ENCODE results near the gene GALNT10. TPM values are rescaled to one million over a fixed set of nuclear protein-coding genes. Genes with fewer than 3 reads are reported as not detected.

The GALNT10 gene
- total and polyA plus RNA-seq, 2 donors (not counting 1 experiment from before 2014, with no cell fraction given): 18.3 to 35.8 TPM

DNA sequence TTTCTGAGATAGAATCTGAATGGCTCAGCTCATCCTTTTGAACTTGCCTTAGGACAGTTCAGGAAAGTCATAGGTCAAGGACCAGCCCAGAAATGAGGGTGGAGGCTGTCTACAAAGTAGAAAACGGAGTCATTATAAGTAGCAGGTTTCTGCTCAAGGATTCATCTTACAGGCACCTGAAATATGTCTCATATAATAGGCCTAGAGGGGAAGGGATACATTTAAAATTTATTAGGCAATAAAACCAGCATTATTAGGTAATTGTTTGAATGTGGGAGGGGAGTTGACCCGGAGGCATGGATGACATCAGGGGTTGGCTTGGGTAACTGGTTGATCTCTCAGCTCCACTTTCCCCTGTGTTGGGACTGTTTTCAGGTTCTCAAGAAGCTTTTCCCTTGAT is 11.9 kb upstream of the GALNT10 start:
- TF ChIP-seq EZH2 (IDR thresholded peaks at IDR 0.05; ENCODE audit: low read length, missing control alignments) (no peak), CTCF (conservative IDR thresholded peaks at IDR 0.05 in 1 of 2, IDR thresholded peaks at IDR 0.05 in 1 of 2; ENCODE audit: low read depth in 1 of 2, low read length in 2 of 2) (no peak)

DNA sequence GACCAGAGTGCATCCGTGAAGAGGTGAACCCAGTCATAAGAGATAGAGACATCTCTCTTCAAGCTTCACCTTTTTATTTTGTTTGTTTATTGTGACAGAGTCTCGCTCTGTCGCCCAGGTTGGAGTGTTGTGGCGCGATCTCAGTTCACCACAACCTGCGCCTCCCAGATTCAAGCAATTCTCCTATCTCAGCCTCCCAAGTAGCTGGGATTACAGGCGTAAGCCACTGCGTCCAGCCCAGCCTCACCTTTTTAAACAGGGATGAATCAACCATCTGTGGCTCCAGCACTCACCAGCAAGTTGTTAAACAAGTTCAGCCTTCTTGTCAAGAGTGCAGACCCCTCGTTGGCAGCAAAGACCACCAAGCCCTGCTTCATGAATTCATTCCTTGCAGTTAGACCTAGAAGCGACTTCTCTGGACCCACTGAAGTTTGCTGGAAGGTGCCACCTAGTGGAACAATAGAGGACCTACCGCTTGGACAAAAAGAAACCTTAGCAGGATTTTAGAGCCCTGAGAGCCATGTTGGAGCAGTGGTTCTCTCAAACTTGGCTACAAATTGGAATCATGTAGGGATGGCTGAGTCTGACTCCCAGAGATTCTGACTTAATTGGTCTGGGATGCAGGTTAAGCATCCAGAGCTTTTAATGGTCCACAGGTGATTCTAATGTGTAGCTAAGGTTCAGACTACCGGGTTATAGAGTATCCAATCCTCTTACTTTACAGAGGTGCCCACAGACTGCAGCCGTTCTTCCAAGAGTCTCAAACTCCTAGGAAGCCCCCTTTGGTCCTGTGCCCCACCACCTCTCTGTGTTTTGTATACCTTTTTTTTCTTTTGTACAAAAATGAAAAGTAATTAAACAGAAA is 10.5 kb upstream of the GALNT10 start:
- no peaks in the 10 kb centered on the region for H3K36me3 ChIP-seq (ENCODE audit: control insufficient read depth, insufficient read depth, low read length)
- no peak overlapping the region for H3K4me3 ChIP-seq (replicated peaks in 1 of 4; ENCODE audit: control extremely low read depth in 1 of 4, insufficient read depth in 1 of 4, low read depth in 3 of 4, low read length in 4 of 4)
- no peaks in the 10 kb centered on the region for H4K20me1 ChIP-seq (ENCODE audit: control insufficient read depth, extremely low read depth, insufficient read depth, low read length)
- no peak overlapping the region for H3K27ac ChIP-seq (ENCODE audit: insufficient read depth, low read length)
- no peak for TF ChIP-seq EZH2 (IDR thresholded peaks at IDR 0.05; ENCODE audit: low read length, missing control alignments)
- peak; percentile 87 to 95 for TF ChIP-seq CTCF (conservative IDR thresholded peaks at IDR 0.05 in 1 of 2, IDR thresholded peaks at IDR 0.05 in 1 of 2; ENCODE audit: low read depth in 1 of 2, low read length in 2 of 2)
- no peak overlapping the region for H2AFZ ChIP-seq (ENCODE audit: low read length)
- H3K4me2 ChIP-seq (ENCODE audit: extremely low read depth, insufficient read depth, low read length): no peak overlapping the region
- H3K4me1 ChIP-seq (ENCODE audit: control insufficient read depth, extremely low read depth, insufficient read depth, low read length): no peaks in the 10 kb centered on the region
- H3K27me3 ChIP-seq (ENCODE audit: control insufficient read depth, insufficient read depth, low read length): no peaks in the 10 kb centered on the region
- H3K9ac ChIP-seq (ENCODE audit: insufficient read depth, low read length): no peak overlapping the region
- peak; percentile 57 to 74 for DNase-seq (ENCODE audit: low read depth in 2 of 2)
- no peaks in the 10 kb centered on the region for H3K79me2 ChIP-seq (ENCODE audit: control insufficient read depth, insufficient read depth, low read length)
- no peaks in the 10 kb centered on the region for H3K9me3 ChIP-seq (ENCODE audit: control insufficient read depth, insufficient read depth, low read depth, low read length)

More for the DNA sequence above, 11.9 kb upstream of the GALNT10 start:
- no peak overlapping the region for H3K27ac ChIP-seq (ENCODE audit: insufficient read depth, low read length)
- no peak overlapping the region for H2AFZ ChIP-seq (ENCODE audit: low read length)
- no peaks in the 10 kb centered on the region for H4K20me1 ChIP-seq (ENCODE audit: control insufficient read depth, extremely low read depth, insufficient read depth, low read length)
- H3K27me3 ChIP-seq (ENCODE audit: control insufficient read depth, insufficient read depth, low read length): no peaks in the 10 kb centered on the region
- no peak overlapping the region for H3K9ac ChIP-seq (ENCODE audit: insufficient read depth, low read length)
- H3K4me3 ChIP-seq (replicated peaks in 1 of 4; ENCODE audit: control extremely low read depth in 1 of 4, insufficient read depth in 1 of 4, low read depth in 3 of 4, low read length in 4 of 4): no peak overlapping the region
- no peak for DNase-seq (ENCODE audit: low read depth in 2 of 2)
- H3K79me2 ChIP-seq (ENCODE audit: control insufficient read depth, insufficient read depth, low read length): no peaks in the 10 kb centered on the region
- H3K36me3 ChIP-seq (ENCODE audit: control insufficient read depth, insufficient read depth, low read length): no peaks in the 10 kb centered on the region
- no peak overlapping the region for H3K4me2 ChIP-seq (ENCODE audit: extremely low read depth, insufficient read depth, low read length)
- H3K4me1 ChIP-seq (ENCODE audit: control insufficient read depth, extremely low read depth, insufficient read depth, low read length): no peaks in the 10 kb centered on the region
- H3K9me3 ChIP-seq (ENCODE audit: control insufficient read depth, insufficient read depth, low read depth, low read length): no peaks in the 10 kb centered on the region

DNA sequence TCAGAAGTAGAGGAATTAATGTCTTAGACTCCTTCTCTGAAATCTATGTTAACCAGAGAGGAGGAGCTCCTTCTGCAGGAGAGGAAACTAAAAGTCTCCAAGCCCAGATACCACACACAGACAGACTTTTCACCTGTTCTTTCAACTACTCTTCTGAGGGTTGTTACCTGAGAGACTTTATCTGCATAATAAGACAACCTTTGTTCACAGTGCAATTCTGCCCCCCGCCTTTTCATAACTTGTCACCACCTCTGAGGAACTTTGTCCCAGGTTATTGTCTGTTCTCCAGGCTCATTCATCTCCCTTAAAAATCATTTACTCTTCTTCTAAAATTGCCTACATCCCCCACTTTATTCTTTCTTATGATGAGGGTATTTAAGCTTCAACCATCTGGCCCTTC is 9.4 kb upstream of the GALNT10 start:
- Histone ChIP-seq H3K4me2 (ENCODE audit: extremely low read depth, insufficient read depth, low read length) (no peak overlapping the region), H3K9ac (ENCODE audit: insufficient read depth, low read length) (no peak overlapping the region), H3K79me2 (ENCODE audit: control insufficient read depth, insufficient read depth, low read length) (no peaks in the 10 kb centered on the region), H3K27me3 (ENCODE audit: control insufficient read depth, insufficient read depth, low read length) (no peaks in the 10 kb centered on the region), H3K27ac (ENCODE audit: insufficient read depth, low read length) (no peak overlapping the region), H3K4me3 (replicated peaks in 1 of 4; ENCODE audit: control extremely low read depth in 1 of 4, insufficient read depth in 1 of 4, low read depth in 3 of 4, low read length in 4 of 4) (no peak overlapping the region), H3K36me3 (ENCODE audit: control insufficient read depth, insufficient read depth, low read length) (no peaks in the 10 kb centered on the region), H2AFZ (ENCODE audit: low read length) (no peak overlapping the region), H3K4me1 (ENCODE audit: control insufficient read depth, extremely low read depth, insufficient read depth, low read length) (no peaks in the 10 kb centered on the region), H3K9me3 (ENCODE audit: control insufficient read depth, insufficient read depth, low read depth, low read length) (no peaks in the 10 kb centered on the region), H4K20me1 (ENCODE audit: control insufficient read depth, extremely low read depth, insufficient read depth, low read length) (no peaks in the 10 kb centered on the region)
- DNase-seq (ENCODE audit: low read depth in 2 of 2): no peak
- TF ChIP-seq EZH2 (IDR thresholded peaks at IDR 0.05; ENCODE audit: low read length, missing control alignments) (no peak), CTCF (conservative IDR thresholded peaks at IDR 0.05 in 1 of 2, IDR thresholded peaks at IDR 0.05 in 1 of 2; ENCODE audit: low read depth in 1 of 2, low read length in 2 of 2) (no peak)

Data from fibroblast of lung (primary cell).